A673 (cell line): Measurements from ENCODE around the gene SLC35B2. TPM values are rescaled to one million over a fixed set of nuclear protein-coding genes. Genes with fewer than 3 reads are reported as not detected.

Experiments used
- BruUV-seq: library from RNA; stranded (reverse); fragments of 400-500 nt; replicated peaks from 2 replicates; lab custom pipeline; 2021; lab: Mats Ljungman, UMichigan
- CTCF ChIA-PET: fragments of 300-600 bp; sonication (Branson Sonifier 250); formaldehyde crosslinking; loops from one replicate; lab custom pipeline; 2022; ENCODE audit warnings: antibody characterized with exemption; lab: Charles Lee
- POLR2A ChIA-PET: fragments of 300-600 bp; sonication (Branson Sonifier 250); formaldehyde crosslinking; loops from one replicate; lab custom pipeline; 2022; ENCODE audit warnings: antibody characterized with exemption; ENCODE audit not compliant: low non-redundant PET; lab: Charles Lee
- DNase-seq: peaks from one replicate; pipeline ENCODE4 v3.0.0-alpha.2; 2015; ENCODE audit warnings: low spot score
- H3K27ac ChIP-seq: fragments of 200-600 bp; sonication (generic); 2 replicates; pipeline ENCODE4 v1.5.1; 2016; ENCODE audit warnings: mixed run types, low read depth, mild to moderate bottlenecking, mixed read lengths, antibody characterized with exemption, low read length; ENCODE audit not compliant: poor library complexity, severe bottlenecking
- H3K27me3 ChIP-seq: fragments of 200-600 bp; sonication (generic); replicated peaks from 2 replicates; pipeline ENCODE4 v1.6.1; 2017; ENCODE audit warnings: mixed run types, low read depth, mild to moderate bottlenecking, mixed read lengths, antibody characterized with exemption, low read length; ENCODE audit not compliant: insufficient read depth, poor library complexity
- H3K36me3 ChIP-seq: fragments of 200-600 bp; sonication (generic); 2 replicates; pipeline ENCODE4 v1.6.1; 2016; ENCODE audit warnings: mixed run types, mild to moderate bottlenecking, mixed read lengths, antibody characterized with exemption, low read length; ENCODE audit not compliant: insufficient read depth, poor library complexity, severe bottlenecking
- H3K4me1 ChIP-seq: fragments of 200-600 bp; sonication (generic); 2 replicates; pipeline ENCODE4 v1.6.1; 2017; ENCODE audit warnings: mixed run types, mild to moderate bottlenecking, mixed read lengths, antibody characterized with exemption, low read length; ENCODE audit not compliant: insufficient read depth, poor library complexity, severe bottlenecking
- H3K4me3 ChIP-seq: fragments of 200-600 bp; sonication (generic); 2 replicates; pipeline ENCODE4 v1.5.1; 2016; ENCODE audit warnings: low read depth, mixed run types, mild to moderate bottlenecking, mixed read lengths, low read length; ENCODE audit not compliant: poor library complexity, severe bottlenecking
- H3K9me3 ChIP-seq: fragments of 200-600 bp; sonication (generic); 2 replicates; pipeline ENCODE4 v1.6.1; 2016; ENCODE audit warnings: mixed run types, low read depth, mild to moderate bottlenecking, mixed read lengths, antibody characterized with exemption, low read length; ENCODE audit not compliant: poor library complexity, severe bottlenecking
- EZH2 ChIP-seq: fragments of 200-600 bp; sonication (generic); IDR thresholded peaks from 2 replicates; pipeline ENCODE4 v1.6.1; 2017; ENCODE audit warnings: borderline replicate concordance, low read depth, mild to moderate bottlenecking, mixed read lengths, antibody characterized with exemption, low read length; ENCODE audit not compliant: poor library complexity, severe bottlenecking
- intact Hi-C: fragments of 100-400 bp; cut with micrococcal nuclease; formaldehyde crosslinking; loops from one replicate; pipeline ENCODE4 v1.10.0; 2022; ENCODE audit not compliant: unreplicated experiment
- total RNA-seq: library from RNA; stranded (reverse); gene quantifications from 2 replicates; pipeline ENCODE4 v1.2.3, GENCODE V29; 2021
- TF ChIP-seq, protein P1 (sequence below): fragments of 300-800, 200-600 bp; sonication (generic); conservative IDR thresholded peaks from 2 replicates; pipeline ENCODE4 v1.5.1; 2017; ENCODE audit warnings: low read depth, mild to moderate bottlenecking, antibody characterized with exemption, low read length, moderate library complexity, mixed read lengths

Gene SLC35B2
- total RNA-seq, 1 experiment from 2014 or later: 52.0 TPM

DNA sequence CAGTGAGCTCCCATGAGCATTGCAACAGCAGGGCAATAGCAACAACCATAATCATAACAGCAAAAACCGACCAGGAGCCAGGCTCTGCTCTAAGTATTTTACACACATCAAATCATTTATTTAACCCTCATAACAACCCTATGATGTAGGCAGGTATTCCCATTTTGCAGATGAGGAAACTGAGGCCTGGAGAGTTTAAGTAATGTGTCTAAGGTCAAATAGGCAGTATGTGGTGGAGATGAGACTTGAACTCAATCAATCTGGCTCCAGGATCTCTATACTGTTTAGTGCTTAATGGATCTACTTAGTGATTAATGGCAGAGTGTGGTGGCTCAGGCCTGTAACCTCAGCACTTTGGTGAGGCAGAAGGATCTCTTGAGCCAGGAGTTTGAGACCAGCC, 16.3 kb upstream of the SLC35B2 start:
- no peaks in the 10 kb centered on the region for H3K9me3 ChIP-seq
- no peak overlapping the region for H3K4me3 ChIP-seq

DNA sequence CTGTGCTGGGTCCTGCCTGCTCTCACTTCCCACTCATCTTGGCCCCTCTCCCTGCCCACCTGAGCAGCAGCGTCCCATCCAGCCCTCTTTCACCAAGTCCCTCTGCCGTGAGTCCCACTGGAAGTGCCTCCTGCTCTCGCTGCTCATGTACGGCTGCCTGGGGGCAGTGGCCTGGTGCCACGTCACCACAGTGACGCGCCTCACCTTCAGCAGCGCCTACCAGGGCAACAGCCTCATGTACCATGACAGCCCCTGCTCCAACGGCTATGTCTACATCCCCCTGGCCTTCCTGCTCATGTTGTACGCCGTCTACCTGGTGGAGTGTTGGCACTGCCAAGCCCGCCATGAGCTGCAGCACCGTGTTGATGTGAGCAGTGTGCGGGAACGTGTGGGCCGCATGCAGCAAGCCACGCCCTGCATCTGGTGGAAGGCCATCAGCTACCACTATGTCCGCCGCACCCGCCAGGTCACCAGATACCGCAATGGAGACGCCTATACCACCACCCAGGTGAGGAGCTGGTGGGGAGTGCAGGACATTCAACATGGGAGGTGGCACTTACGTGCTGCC, 15.8 kb upstream of the SLC35B2 start:
- CTCF ChIA-PET: no interaction called here
- no TSS peak for BruUV-seq
- intact Hi-C loops: no loop called here

More for the DNA sequence above, 16.3 kb upstream of the SLC35B2 start:
- Histone ChIP-seq H3K27me3 (no peaks in the 10 kb centered on the region), H3K27ac (no peak overlapping the region), H3K4me1 (peaks cover 5% of the 10 kb centered on the region), H3K36me3 (no peaks in the 10 kb centered on the region)
- intact Hi-C loops: no loop called here
- DNase-seq: no peak
- TF ChIP-seq, protein P1, sequence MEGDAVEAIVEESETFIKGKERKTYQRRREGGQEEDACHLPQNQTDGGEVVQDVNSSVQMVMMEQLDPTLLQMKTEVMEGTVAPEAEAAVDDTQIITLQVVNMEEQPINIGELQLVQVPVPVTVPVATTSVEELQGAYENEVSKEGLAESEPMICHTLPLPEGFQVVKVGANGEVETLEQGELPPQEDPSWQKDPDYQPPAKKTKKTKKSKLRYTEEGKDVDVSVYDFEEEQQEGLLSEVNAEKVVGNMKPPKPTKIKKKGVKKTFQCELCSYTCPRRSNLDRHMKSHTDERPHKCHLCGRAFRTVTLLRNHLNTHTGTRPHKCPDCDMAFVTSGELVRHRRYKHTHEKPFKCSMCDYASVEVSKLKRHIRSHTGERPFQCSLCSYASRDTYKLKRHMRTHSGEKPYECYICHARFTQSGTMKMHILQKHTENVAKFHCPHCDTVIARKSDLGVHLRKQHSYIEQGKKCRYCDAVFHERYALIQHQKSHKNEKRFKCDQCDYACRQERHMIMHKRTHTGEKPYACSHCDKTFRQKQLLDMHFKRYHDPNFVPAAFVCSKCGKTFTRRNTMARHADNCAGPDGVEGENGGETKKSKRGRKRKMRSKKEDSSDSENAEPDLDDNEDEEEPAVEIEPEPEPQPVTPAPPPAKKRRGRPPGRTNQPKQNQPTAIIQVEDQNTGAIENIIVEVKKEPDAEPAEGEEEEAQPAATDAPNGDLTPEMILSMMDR: no peak
- TF ChIP-seq EZH2: no peak
- POLR2A ChIA-PET: interaction anchor here (0.6 kb wide), 1 partner anchor 22 kb away, joined by 4 read pairs; no protein-coding TSS in a partner anchor
- CTCF ChIA-PET: no interaction called here
- no TSS peak for BruUV-seq

DNA sequence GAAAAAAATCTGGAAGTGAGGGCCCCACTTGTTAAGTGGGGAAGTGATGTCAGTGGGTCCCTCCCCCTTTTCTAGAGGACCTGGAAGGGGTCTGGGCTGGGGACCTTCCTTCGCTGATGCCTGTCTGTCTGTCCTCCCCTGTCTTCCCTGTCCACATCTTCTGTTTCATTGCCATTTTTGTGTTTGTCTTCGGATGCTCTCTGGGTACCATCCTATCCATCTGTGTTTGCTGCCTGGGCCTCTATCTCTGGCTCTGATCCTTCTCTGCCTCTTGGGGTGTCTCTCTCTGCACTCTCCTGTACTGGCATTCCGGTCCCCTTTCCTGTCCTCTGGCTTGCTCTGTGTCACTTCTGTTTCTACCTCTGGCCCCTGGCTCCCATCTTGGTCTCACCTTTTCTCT, 15.2 kb upstream of the SLC35B2 start:
- Histone ChIP-seq H3K4me3 (no peak overlapping the region), H3K27me3 (no peaks in the 10 kb centered on the region), H3K36me3 (no peaks in the 10 kb centered on the region), H3K27ac (no peak overlapping the region), H3K4me1 (peaks cover 8% of the 10 kb centered on the region), H3K9me3 (no peaks in the 10 kb centered on the region)
- POLR2A ChIA-PET: no interaction called here
- CTCF ChIA-PET: no interaction called here
- no TSS peak for BruUV-seq
- TF ChIP-seq, protein P1: no peak
- no peak for TF ChIP-seq EZH2
- intact Hi-C loops: no loop called here
- no peak for DNase-seq

More for the DNA sequence above, 15.8 kb upstream of the SLC35B2 start:
- Histone ChIP-seq H3K27ac (no peak overlapping the region), H3K9me3 (no peaks in the 10 kb centered on the region), H3K4me1 (peaks cover 8% of the 10 kb centered on the region), H3K4me3 (no peak overlapping the region), H3K36me3 (no peaks in the 10 kb centered on the region), H3K27me3 (no peaks in the 10 kb centered on the region)
- TF ChIP-seq EZH2: no peak
- TF ChIP-seq, protein P1: no peak
- POLR2A ChIA-PET: interaction anchor here (0.6 kb wide), 1 partner anchor 21 kb away, joined by 4 read pairs; no protein-coding TSS in a partner anchor
- no peak for DNase-seq
